ENCODE data around the gene SNX9. TPM values are rescaled to one million over a fixed set of nuclear protein-coding genes. Genes with fewer than 3 reads are reported as not detected.

Gene SNX9
- total RNA-seq, 1 donor from 2014 or later = 67.3 TPM

DNA sequence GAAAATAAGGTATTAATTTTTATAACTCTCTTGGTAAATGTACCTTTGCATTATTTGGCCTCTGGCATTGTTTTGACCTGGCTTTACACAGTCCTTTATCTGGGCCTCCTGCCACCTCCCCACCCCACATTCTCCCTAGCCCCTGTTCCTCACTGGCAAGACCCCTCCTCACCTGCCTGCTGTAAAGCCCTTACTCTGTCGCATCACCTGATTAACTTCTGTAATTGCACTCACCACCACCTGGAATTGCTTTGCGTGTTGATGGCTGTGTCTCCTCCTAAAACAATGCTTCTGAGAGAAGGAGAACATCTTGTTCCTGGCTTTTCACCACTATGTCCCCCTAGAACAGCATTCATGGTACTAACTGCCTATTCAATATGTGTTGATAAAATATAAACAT lies 24.8 kb downstream of the SNX9 start:
- DNase-seq (ENCODE audit: low read depth) = no peak
- H3K27me3 ChIP-seq (ENCODE audit: control insufficient read depth, insufficient read depth, low read length) = no peaks in the 10 kb centered on the region
- H3K36me3 ChIP-seq (ENCODE audit: control insufficient read depth, insufficient read depth, low read length) = no peaks in the 10 kb centered on the region
- TF ChIP-seq, protein P1, sequence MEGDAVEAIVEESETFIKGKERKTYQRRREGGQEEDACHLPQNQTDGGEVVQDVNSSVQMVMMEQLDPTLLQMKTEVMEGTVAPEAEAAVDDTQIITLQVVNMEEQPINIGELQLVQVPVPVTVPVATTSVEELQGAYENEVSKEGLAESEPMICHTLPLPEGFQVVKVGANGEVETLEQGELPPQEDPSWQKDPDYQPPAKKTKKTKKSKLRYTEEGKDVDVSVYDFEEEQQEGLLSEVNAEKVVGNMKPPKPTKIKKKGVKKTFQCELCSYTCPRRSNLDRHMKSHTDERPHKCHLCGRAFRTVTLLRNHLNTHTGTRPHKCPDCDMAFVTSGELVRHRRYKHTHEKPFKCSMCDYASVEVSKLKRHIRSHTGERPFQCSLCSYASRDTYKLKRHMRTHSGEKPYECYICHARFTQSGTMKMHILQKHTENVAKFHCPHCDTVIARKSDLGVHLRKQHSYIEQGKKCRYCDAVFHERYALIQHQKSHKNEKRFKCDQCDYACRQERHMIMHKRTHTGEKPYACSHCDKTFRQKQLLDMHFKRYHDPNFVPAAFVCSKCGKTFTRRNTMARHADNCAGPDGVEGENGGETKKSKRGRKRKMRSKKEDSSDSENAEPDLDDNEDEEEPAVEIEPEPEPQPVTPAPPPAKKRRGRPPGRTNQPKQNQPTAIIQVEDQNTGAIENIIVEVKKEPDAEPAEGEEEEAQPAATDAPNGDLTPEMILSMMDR (IDR thresholded peaks at IDR 0.05; ENCODE audit: insufficient read depth, low read length, poor library complexity, severe bottlenecking) = no peak
- H3K4me3 ChIP-seq (ENCODE audit: low read depth, low read length) = no peak overlapping the region

GRCh38 chr6:157848693-157849092 lies 25.6 kb downstream of the SNX9 start:
- DNase-seq (ENCODE audit: low read depth) = no peak
- Histone ChIP-seq H3K36me3 (ENCODE audit: control insufficient read depth, insufficient read depth, low read length) (no peaks in the 10 kb centered on the region), H3K4me3 (ENCODE audit: low read depth, low read length) (no peak overlapping the region), H3K27me3 (ENCODE audit: control insufficient read depth, insufficient read depth, low read length) (no peaks in the 10 kb centered on the region)
- TF ChIP-seq, protein P1 (IDR thresholded peaks at IDR 0.05; ENCODE audit: insufficient read depth, low read length, poor library complexity, severe bottlenecking) = no peak

DNA sequence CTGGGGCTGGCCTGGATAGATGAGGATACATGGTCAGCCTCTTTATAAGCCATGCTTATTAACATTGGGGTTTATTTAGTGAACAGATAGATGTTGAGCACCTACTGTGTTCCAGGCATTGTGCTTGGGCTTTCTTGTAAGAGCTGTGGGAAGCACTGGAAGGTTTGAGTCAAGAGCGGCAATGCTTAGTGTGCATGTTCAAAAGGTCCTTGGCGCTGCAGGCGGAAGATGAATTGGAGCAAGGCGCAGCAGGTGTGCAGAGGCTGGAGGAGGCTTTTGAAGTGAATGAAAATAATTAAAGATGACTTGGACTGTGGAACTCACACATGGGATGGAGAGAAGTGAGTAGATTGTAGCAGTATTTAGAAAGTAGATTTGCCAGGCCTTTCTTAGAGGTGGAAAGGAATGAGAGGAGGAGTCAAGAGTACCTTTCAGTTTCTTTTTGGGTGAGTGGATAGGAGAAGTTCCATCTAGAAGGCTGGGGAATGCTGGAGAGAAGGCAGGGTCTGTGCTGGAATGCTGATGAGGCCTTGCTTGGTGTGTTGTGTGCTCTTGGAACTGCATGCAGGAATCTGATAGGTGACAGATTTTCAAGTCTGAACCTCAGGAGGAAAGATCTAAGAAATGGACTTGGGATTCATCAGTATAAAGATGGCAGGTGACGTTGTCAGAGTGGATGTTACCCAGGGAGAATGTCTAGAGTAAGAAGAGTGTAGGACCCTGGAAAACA lies 26.4 kb downstream of the SNX9 start:
- H3K4me3 ChIP-seq (ENCODE audit: low read depth, low read length) = no peak overlapping the region
- DNase-seq (ENCODE audit: low read depth) = no peak
- no peaks in the 10 kb centered on the region for H3K27me3 ChIP-seq (ENCODE audit: control insufficient read depth, insufficient read depth, low read length)
- TF ChIP-seq, protein P1 (IDR thresholded peaks at IDR 0.05; ENCODE audit: insufficient read depth, low read length, poor library complexity, severe bottlenecking) = no peak
- H3K36me3 ChIP-seq (ENCODE audit: control insufficient read depth, insufficient read depth, low read length) = no peaks in the 10 kb centered on the region

GRCh38 chr6:157850030-157850429 lies 27.0 kb downstream of the SNX9 start:
- Histone ChIP-seq H3K36me3 (ENCODE audit: control insufficient read depth, insufficient read depth, low read length) (no peaks in the 10 kb centered on the region), H3K27me3 (ENCODE audit: control insufficient read depth, insufficient read depth, low read length) (no peaks in the 10 kb centered on the region), H3K4me3 (ENCODE audit: low read depth, low read length) (no peak overlapping the region)
- no peak for DNase-seq (ENCODE audit: low read depth)
- TF ChIP-seq, protein P1 (IDR thresholded peaks at IDR 0.05; ENCODE audit: insufficient read depth, low read length, poor library complexity, severe bottlenecking) = no peak

DNA sequence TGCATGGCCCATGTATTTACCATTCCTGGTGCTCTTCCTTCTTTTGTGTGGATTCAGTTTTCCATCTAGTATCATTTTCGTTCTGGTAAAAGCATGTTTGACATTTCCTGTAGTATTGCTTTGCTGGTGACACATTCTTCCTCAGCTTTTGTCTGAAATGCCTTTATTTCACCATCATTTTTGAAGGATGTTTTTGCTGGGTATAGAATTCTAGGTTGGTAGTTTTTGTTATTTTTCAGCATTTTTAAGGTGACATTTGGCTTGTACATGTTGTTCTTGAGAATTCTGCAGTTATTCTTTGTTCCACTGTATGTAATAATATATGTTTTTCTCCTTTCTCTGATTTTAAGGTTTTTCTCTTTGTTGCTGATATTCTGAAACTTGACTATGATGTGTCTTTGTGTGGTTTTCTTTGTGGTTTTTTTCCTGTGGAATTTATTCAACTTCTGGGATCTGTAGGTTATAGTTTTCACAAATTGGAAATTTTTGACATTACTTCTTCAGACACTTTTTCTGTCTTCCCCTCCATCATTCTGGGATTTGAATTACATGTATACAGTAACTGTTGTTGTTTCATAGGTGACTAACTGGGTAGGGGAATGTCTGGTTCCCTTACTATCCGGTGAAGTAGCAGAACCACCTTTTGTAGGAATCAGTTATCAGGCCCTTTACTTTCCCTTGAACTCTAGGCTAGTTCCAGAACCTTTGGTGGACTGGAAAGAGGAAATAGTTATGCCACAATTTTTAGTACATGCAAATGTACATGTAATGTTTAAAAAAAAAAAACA lies 30.2 kb downstream of the SNX9 start:
- Histone ChIP-seq H3K4me3 (ENCODE audit: low read depth, low read length) (no peak overlapping the region), H3K36me3 (ENCODE audit: control insufficient read depth, insufficient read depth, low read length) (no peaks in the 10 kb centered on the region), H3K27me3 (ENCODE audit: control insufficient read depth, insufficient read depth, low read length) (no peaks in the 10 kb centered on the region)
- no peak for DNase-seq (ENCODE audit: low read depth)
- TF ChIP-seq, protein P1 (IDR thresholded peaks at IDR 0.05; ENCODE audit: insufficient read depth, low read length, poor library complexity, severe bottlenecking) = no peak
